ENCODE results near the gene MAT1A. TPM values are rescaled to one million over a fixed set of nuclear protein-coding genes. Genes with fewer than 3 reads are reported as not detected.

Gene MAT1A
- total and polyA plus RNA-seq, 2 experiments from 2014 or later: 0.97 to 8.0 TPM

DNA sequence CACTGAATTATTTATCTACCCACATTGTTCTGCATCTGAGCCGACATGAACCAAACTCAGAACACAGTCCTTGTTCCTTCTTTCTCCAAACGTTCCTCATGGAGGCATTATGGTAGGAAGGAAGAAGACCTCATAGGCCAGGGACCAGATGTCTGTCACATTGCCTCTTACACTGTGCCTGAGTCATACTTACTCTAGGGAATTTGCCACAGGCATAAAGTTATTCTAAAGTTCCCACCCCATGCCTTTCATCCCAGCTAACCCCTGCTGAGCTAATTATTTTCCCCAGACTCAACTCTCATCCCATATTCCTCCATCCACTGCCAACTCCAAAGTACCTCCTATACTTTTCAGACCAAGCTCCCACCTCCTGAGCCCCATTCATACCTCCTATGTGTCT lies 21.2 kb downstream of the MAT1A start:
- no peaks in the 10 kb centered on the region for H3F3A ChIP-seq (replicated peaks; ENCODE audit: low read depth)
- no peak overlapping the region for H3K4me2 ChIP-seq
- ATAC-seq (no peak), DNase-seq (ENCODE audit: low spot score) (no peak)
- peaks cover 18% of the 10 kb centered on the region for H3K4me1 ChIP-seq (ENCODE audit: insufficient read depth)
- Mint-ChIP-seq H3K4me3 (no peak overlapping the region), H3K9me3 (peaks cover 17% of the 10 kb centered on the region; the same call in 2 of the 3 replicates), H3K36me3 (ENCODE audit: low read depth) (peaks cover 5% of the 10 kb centered on the region), H3K27ac (no peak overlapping the region), H3K4me1 (peaks cover 11% of the 10 kb centered on the region), H3K27me3 (ENCODE audit: insufficient read depth, low read depth, poor library complexity) (peaks cover 4% of the 10 kb centered on the region)
- H3K9me2 ChIP-seq (ENCODE audit: insufficient read depth): 0 out of 2 replicates have a peak, but pooled peaks cover 4% of the 10 kb centered on the region
- no peaks in the 10 kb centered on the region for H3K79me2 ChIP-seq (replicated peaks; ENCODE audit: insufficient read depth)
- no peak overlapping the region for H2AFZ ChIP-seq
- H4K20me1 ChIP-seq (replicated peaks; ENCODE audit: insufficient read depth): no peaks in the 10 kb centered on the region
- H3K27ac ChIP-seq (ENCODE audit: low read depth): no peak overlapping the region
- TF ChIP-seq ETS1 (IDR thresholded peaks at IDR 0.05): no peak
- no peak for TF ChIP-seq ZNF331 (CRISPR knock-in tag; IDR thresholded peaks at IDR 0.05; ENCODE audit: low read depth)
- no peak for TF ChIP-seq NANOG (IDR thresholded peaks at IDR 0.05; ENCODE audit: borderline replicate concordance)
- TF ChIP-seq JUNB (IDR thresholded peaks at IDR 0.05; ENCODE audit: unreplicated experiment): no peak
- TF ChIP-seq POLR2AphosphoS5 (IDR thresholded peaks at IDR 0.05; ENCODE audit: low read depth): no peak
- TF ChIP-seq EZH2 (IDR thresholded peaks at IDR 0.05; ENCODE audit: low read depth, unreplicated experiment): no peak
- TF ChIP-seq CREB1 (CRISPR knock-in tag; IDR thresholded peaks at IDR 0.05; ENCODE audit: low read depth): no peak
- TF ChIP-seq ZNF114 (CRISPR knock-in tag; IDR thresholded peaks at IDR 0.05): no peak
- TF ChIP-seq, protein P1, sequence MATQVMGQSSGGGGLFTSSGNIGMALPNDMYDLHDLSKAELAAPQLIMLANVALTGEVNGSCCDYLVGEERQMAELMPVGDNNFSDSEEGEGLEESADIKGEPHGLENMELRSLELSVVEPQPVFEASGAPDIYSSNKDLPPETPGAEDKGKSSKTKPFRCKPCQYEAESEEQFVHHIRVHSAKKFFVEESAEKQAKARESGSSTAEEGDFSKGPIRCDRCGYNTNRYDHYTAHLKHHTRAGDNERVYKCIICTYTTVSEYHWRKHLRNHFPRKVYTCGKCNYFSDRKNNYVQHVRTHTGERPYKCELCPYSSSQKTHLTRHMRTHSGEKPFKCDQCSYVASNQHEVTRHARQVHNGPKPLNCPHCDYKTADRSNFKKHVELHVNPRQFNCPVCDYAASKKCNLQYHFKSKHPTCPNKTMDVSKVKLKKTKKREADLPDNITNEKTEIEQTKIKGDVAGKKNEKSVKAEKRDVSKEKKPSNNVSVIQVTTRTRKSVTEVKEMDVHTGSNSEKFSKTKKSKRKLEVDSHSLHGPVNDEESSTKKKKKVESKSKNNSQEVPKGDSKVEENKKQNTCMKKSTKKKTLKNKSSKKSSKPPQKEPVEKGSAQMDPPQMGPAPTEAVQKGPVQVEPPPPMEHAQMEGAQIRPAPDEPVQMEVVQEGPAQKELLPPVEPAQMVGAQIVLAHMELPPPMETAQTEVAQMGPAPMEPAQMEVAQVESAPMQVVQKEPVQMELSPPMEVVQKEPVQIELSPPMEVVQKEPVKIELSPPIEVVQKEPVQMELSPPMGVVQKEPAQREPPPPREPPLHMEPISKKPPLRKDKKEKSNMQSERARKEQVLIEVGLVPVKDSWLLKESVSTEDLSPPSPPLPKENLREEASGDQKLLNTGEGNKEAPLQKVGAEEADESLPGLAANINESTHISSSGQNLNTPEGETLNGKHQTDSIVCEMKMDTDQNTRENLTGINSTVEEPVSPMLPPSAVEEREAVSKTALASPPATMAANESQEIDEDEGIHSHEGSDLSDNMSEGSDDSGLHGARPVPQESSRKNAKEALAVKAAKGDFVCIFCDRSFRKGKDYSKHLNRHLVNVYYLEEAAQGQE (IDR thresholded peaks at IDR 0.05; ENCODE audit: unreplicated experiment): no peak
- TF ChIP-seq, protein P2, sequence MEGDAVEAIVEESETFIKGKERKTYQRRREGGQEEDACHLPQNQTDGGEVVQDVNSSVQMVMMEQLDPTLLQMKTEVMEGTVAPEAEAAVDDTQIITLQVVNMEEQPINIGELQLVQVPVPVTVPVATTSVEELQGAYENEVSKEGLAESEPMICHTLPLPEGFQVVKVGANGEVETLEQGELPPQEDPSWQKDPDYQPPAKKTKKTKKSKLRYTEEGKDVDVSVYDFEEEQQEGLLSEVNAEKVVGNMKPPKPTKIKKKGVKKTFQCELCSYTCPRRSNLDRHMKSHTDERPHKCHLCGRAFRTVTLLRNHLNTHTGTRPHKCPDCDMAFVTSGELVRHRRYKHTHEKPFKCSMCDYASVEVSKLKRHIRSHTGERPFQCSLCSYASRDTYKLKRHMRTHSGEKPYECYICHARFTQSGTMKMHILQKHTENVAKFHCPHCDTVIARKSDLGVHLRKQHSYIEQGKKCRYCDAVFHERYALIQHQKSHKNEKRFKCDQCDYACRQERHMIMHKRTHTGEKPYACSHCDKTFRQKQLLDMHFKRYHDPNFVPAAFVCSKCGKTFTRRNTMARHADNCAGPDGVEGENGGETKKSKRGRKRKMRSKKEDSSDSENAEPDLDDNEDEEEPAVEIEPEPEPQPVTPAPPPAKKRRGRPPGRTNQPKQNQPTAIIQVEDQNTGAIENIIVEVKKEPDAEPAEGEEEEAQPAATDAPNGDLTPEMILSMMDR (conservative IDR thresholded peaks at IDR 0.05; ENCODE audit: low read depth in 2 of 2): no peak
- TF ChIP-seq ZNF462 (CRISPR knock-in tag; IDR thresholded peaks at IDR 0.05): no peak
- TF ChIP-seq STAT1 (IDR thresholded peaks at IDR 0.05; ENCODE audit: unreplicated experiment): no peak
- no peak for TF ChIP-seq EZH2phosphoT487 (IDR thresholded peaks at IDR 0.05; ENCODE audit: unreplicated experiment)
- H3K27me3 ChIP-seq (ENCODE audit: insufficient read depth): no peaks in the 10 kb centered on the region
- H3K4me3 ChIP-seq: no peak overlapping the region
- no peaks in the 10 kb centered on the region for H3K36me3 ChIP-seq (ENCODE audit: insufficient read depth)
